Measurements from ENCODE around the gene ARVCF.

ARVCF gene

DNA sequence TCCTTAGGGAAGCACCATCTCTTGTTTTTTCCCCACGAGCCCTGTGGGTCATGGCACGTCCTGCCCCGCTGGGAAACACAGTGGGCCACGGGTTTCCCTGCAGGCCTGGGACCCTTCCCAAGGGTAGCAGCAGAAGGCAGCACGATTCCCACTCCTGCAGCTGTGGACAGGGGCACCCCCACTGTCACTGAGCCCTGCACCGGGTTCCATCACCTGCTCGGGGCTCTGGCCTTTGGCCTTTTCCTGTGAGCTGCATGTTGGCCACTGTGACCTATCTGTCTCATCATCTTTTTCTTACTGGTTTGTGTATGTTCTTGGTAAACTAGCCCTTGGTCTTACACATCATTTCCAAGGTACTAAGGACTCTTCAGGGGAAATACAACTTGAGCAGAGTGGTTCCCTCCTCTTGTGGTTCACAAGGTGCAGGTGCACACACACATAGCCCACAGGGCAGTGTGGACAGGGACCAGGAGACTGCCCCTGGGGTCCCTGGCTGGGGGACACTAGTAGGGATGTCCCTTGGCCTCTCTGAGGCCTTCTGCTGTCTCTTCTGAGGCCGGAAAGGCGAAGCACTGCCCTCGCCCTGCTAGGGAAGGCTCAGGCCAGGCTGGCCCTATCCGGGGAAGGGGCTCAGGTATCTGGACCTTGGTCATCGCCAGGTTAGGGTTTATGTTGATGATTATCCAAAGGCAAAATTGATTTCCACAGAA, 56.0 kb downstream of the ARVCF start:
- Histone ChIP-seq H3K27ac (no peak overlapping the region), H3K36me3 (peaks cover 11 to 24% (median 20%) of the 10 kb centered on the region in 3 donors), H3K9me3 (no peaks in the 10 kb centered on the region), H3K4me3 (no peak overlapping the region), H3K27me3 (no peaks in the 10 kb centered on the region), H3K4me1 (peaks cover 5 to 47% (median 27%) of the 10 kb centered on the region in 4 donors)
- TF ChIP-seq, protein P1, sequence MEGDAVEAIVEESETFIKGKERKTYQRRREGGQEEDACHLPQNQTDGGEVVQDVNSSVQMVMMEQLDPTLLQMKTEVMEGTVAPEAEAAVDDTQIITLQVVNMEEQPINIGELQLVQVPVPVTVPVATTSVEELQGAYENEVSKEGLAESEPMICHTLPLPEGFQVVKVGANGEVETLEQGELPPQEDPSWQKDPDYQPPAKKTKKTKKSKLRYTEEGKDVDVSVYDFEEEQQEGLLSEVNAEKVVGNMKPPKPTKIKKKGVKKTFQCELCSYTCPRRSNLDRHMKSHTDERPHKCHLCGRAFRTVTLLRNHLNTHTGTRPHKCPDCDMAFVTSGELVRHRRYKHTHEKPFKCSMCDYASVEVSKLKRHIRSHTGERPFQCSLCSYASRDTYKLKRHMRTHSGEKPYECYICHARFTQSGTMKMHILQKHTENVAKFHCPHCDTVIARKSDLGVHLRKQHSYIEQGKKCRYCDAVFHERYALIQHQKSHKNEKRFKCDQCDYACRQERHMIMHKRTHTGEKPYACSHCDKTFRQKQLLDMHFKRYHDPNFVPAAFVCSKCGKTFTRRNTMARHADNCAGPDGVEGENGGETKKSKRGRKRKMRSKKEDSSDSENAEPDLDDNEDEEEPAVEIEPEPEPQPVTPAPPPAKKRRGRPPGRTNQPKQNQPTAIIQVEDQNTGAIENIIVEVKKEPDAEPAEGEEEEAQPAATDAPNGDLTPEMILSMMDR (IDR thresholded peaks at IDR 0.05) = no peak
- intact Hi-C loops (cut with DNase I; ENCODE audit: low total_unique reads) = no loop called here
- no peak for DNase-seq

DNA sequence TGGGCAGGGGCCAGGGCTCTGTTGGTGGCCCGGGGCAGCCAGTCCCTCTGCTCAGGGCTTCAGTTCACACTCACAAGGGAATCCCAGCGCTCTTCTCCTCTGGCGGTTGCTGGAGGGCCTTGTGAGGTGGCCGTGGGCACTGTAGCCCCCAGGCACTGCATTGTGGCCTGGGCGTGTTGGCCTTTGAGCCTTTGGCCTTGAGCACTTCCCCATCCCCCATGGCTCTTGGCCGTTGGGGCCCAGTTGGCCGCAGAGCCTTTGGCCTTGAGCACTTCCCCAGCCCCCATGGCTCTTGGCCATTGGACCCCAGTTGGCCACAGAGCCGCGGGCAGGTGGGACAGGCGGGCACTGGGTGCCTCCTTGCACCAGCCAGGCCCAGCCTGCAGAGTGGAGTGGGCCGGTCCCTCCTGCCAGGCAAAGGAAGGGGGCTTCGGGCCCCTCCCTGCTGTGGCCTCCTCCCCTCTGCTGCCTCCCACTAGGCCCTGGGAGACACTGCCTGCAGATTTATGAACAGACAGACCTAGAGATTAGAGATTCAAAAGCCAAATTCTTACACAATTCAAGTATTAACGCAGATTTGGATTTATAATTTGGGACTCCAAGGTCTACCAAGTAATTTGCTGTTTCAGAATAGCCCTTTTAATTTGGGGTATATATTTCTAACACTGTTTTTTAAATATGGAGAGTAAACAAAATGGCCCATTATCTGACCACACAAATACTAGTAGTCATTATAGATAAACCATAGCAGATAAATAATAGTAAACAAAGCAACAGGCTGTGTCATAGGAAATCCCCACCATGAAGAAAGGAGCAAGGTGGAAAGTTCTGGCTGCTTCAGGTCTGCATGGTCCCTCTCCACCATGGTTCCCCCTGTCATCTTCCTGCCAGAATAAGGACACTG, 56.8 kb downstream of the ARVCF start:
- H3K27me3 ChIP-seq = no peaks in the 10 kb centered on the region
- DNase-seq = no peak
- intact Hi-C loops (cut with DNase I; ENCODE audit: low total_unique reads) = no loop called here
- H3K27ac ChIP-seq = peak overlapping the region; percentile 73 to 78
- peaks cover 5 to 51% (median 27%) of the 10 kb centered on the region in 4 donors for H3K4me1 ChIP-seq
- H3K4me3 ChIP-seq = peak overlapping the region; percentile 33 to 41
- H3K36me3 ChIP-seq = peaks cover 11 to 20% (median 16%) of the 10 kb centered on the region in 3 donors
- TF ChIP-seq, protein P1 (IDR thresholded peaks at IDR 0.05) = no peak
- no peaks in the 10 kb centered on the region for H3K9me3 ChIP-seq

DNA sequence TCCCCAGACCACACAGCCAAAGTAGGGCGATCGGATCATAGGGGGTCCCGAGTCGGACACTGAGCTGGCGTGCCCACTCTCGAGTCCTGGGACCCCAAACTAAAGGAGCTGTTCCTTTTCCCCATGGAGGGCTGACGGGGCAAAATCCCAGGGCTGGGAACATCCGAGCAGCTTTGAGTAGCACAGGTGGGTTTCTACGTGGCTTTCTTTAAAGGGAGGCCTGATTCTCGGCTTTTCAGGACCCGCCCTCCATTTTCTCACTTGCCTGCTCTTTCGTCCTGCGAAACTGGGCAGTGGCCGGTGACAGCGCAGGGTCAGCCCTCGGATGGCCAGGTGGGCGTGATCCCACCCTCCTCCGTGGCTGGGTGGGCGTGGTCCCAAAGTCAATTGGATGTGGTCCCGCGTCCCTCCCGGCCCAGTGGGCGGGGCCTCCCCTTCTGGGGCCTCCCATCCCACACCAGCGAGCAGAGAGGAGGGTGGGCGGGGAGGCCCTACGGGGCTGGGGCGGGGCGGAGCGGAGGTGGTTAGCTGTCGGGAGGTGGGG, 57.5 kb downstream of the ARVCF start:
- H3K27me3 ChIP-seq = no peaks in the 10 kb centered on the region
- DNase-seq = peak; percentile 76 to 91
- H3K27ac ChIP-seq = peak overlapping the region; percentile 73 to 78
- H3K4me3 ChIP-seq = peak overlapping the region; percentile 33 to 41
- no peaks in the 10 kb centered on the region for H3K9me3 ChIP-seq
- TF ChIP-seq, protein P1 (IDR thresholded peaks at IDR 0.05) = no peak
- peaks cover 7 to 13% (median 9%) of the 10 kb centered on the region in 3 donors for H3K36me3 ChIP-seq
- peaks cover 5 to 45% (median 27%) of the 10 kb centered on the region in 4 donors for H3K4me1 ChIP-seq
- intact Hi-C loops (cut with DNase I; ENCODE audit: low total_unique reads) = no loop called here

DNA sequence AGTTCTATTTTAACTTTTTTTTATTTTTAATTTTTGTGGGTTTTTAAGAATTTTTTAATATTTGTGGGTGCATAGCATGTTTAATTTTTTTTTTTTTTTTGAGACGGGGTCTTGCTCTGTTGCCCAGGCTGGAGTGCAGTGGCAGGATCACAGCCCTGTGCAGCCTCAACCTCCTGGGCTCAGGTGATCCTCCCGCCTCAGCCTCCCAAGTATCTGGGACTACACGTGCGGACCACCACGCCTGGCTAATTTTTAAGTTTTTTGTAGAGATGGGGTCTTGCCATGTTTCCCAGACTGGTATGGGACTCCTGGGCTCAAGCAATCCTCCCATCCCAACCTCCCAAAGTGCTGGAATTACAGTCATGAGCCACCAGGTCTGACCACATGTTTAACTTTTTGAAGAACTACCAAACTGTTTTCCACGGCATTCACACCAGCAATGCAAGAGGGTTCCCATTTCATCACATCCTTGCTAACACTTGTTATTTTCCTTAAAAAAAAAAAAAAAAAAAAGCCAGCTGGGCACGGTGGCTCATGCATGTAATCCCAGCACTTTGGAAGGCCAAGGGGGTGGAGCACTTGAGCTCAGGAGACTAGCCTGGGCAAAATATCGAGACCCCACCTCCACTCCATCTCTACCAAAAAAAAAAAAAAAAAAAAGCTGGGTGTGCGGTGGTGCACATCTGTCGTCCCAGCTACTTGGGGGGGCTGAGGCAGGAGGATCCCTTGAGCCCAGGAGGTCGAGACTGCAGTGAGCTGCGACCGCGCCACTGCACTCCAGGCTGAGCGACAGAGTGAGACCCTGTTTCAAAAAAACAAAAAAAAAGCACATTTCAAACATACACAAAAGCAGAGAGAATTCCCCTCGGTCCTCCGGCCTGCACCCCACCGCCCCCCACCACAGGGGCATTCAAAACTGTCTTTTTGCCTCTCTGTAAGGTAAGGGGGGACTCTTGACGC, 58.3 kb downstream of the ARVCF start:
- H3K4me3 ChIP-seq = peak overlapping the region; percentile 33 to 41

More for the DNA sequence above, 58.3 kb downstream of the ARVCF start:
- Histone ChIP-seq H3K4me1 (peaks cover 5 to 47% (median 32%) of the 10 kb centered on the region in 4 donors), H3K36me3 (peaks cover 0 to 6% (median 1%) of the 10 kb centered on the region in 3 donors), H3K9me3 (no peaks in the 10 kb centered on the region), H3K27ac (peak overlapping the region; percentile 73 to 78), H3K27me3 (no peaks in the 10 kb centered on the region)
- intact Hi-C loops (cut with DNase I; ENCODE audit: low total_unique reads) = no loop called here
- TF ChIP-seq, protein P1 (IDR thresholded peaks at IDR 0.05) = no peak
- DNase-seq = peak; percentile 70 to 72
